GM12873 (cell line): ENCODE measurements around the gene S100B.

ENCODE experiments used
- TF ChIP-seq, protein P1 (sequence below): IDR thresholded peaks from 2 replicates; pipeline ENCODE4 v1.5.1; 2012; ENCODE audit warnings: low read depth, mild to moderate bottlenecking, moderate library complexity, low read length, control low read depth; ENCODE audit not compliant: insufficient read depth; ENCODE audit errors: missing control alignments

S100B gene

GRCh38 chr21:46598581-46599572 lies 6.0 kb downstream of the S100B start:
- TF ChIP-seq, protein P1, sequence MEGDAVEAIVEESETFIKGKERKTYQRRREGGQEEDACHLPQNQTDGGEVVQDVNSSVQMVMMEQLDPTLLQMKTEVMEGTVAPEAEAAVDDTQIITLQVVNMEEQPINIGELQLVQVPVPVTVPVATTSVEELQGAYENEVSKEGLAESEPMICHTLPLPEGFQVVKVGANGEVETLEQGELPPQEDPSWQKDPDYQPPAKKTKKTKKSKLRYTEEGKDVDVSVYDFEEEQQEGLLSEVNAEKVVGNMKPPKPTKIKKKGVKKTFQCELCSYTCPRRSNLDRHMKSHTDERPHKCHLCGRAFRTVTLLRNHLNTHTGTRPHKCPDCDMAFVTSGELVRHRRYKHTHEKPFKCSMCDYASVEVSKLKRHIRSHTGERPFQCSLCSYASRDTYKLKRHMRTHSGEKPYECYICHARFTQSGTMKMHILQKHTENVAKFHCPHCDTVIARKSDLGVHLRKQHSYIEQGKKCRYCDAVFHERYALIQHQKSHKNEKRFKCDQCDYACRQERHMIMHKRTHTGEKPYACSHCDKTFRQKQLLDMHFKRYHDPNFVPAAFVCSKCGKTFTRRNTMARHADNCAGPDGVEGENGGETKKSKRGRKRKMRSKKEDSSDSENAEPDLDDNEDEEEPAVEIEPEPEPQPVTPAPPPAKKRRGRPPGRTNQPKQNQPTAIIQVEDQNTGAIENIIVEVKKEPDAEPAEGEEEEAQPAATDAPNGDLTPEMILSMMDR = no peak

- TF ChIP-seq, protein P1 = no peak
These were observed 7.0 kb downstream of the S100B start for GRCh38 chr21:46597896-46598343.

DNA sequence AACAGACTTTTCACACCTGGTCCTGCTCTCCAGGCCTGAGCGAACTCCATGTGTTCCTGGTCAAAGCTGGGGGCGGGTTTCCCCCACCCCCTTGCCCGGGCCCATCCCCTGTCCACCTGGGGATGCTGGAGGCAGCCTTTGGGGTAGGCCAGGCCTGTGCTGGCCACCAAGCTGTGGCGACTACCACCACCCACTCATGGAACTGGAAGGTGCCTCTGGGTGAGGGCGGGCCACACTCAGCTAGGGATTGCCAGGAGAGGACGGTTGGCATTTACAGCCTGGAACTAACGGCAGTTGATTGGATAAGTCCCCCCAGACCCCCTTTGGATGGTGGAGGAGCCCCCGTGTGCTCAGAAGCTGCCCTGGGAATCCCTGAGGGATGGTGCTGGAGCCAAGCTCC lies 7.9 kb downstream of the S100B start:
- TF ChIP-seq, protein P1 = no peak

GRCh38 chr21:46596201-46596600 lies 8.7 kb downstream of the S100B start:
- TF ChIP-seq, protein P1 = no peak

DNA sequence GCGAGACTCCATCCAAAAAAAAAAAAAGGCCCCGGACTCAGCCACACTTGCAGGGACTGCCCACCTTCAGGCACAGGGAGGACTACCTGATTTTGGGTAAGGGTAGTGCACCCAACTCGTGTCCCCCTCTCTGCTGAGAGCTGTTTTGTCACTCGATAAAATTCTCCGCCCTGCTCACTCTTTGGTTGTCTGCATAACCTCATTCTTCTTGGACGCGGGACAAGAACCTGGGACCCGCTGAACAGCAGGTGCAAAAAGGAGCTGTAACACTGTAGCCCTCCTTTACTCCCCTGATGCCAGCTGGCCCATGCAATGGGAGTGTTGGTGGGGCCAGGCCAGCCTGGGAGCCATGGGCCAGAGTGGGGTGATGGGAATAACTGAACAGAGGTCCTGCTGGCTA lies 10.6 kb downstream of the S100B start:
- TF ChIP-seq, protein P1 = no peak

GRCh38 chr21:46585191-46585953 lies 19.5 kb downstream of the S100B start:
- TF ChIP-seq, protein P1 = no peak

DNA sequence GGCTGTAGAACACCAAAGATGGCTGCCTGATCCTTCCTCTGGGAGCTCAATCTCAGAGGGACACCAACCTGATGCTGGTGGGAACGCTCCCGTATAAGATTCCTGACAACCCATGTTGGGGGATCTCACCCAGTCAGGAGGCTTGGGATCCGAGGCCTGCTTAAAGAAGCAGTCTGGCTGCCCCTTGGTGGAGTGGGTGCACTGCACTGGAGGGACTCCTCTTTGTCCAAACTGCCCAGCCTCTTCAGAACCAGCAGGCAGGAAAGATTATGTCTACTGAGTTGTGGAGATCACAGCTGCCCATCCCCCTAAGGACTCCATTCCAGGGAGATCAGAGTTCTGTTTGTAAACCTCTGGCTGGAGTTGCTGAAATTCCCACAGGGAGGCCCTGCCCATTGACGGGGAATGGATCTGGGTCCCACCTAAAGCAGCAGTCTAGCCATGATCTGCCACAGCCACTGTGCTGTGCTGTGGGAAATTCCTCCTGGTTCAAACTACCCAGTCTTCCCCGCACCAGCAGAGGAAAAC lies 23.0 kb downstream of the S100B start:
- TF ChIP-seq, protein P1 = no peak
